Measurements from ENCODE around the gene URB1.

URB1 gene

GRCh38 chr21:32333953-32334673, 58.7 kb downstream of the URB1 start:
- Histone ChIP-seq H3K4me2 (ENCODE audit: low read depth, low read length, poor library complexity, severe bottlenecking) (no peak overlapping the region), H4K20me1 (ENCODE audit: low read depth, low read length) (no peaks in the 10 kb centered on the region), H2AFZ (ENCODE audit: low read depth, low read length, severe bottlenecking) (no peak overlapping the region), H3K9me3 (ENCODE audit: insufficient read depth, low read length) (no peaks in the 10 kb centered on the region), H3K9ac (ENCODE audit: low read length) (no peak overlapping the region), H3K9me2 (replicated peaks; ENCODE audit: insufficient read depth, low read length) (no peaks in the 10 kb centered on the region), H3F3A (ENCODE audit: insufficient read depth) (no peaks in the 10 kb centered on the region), H3K27ac (ENCODE audit: low read depth, low read length) (no peak overlapping the region), H3K27me3 (ENCODE audit: low read length) (no peaks in the 10 kb centered on the region), H3K4me3 (ENCODE audit: insufficient read depth, low read length, poor library complexity, severe bottlenecking) (no peak overlapping the region), H3K79me2 (ENCODE audit: insufficient read depth, low read length) (no peaks in the 10 kb centered on the region), H3K36me3 (ENCODE audit: low read length) (peaks cover 12% of the 10 kb centered on the region; the same call in 1 of the 2 replicates)
- TF ChIP-seq EZH2phosphoT487 (conservative IDR thresholded peaks at IDR 0.05; ENCODE audit: low read length) (no peak), CTCF (IDR thresholded peaks at IDR 0.05; ENCODE audit: insufficient read depth, low read length, poor library complexity, severe bottlenecking) (no peak)

DNA sequence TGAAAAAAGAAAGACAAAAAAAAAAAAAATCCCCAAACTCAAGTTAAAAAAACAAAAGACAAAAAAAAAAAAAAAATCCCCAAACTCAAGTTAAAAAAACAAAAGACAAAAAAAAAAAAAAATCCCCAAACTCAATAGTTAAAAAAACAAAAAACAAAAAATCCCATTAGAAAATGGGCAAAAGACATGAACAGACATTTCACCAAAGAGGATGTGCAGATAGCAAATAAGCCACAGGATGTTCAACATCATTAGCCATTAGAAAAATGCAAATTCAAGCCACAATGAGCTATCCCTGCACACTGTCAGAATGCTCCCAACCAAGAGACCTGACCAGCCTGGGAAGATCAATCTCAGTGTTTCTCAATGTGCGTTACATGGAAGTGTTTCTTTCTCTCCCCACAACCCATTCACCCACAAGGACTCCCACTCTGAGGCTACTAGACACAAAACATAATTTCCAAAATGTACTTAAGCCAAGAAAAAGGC, 60.3 kb downstream of the URB1 start:
- peaks cover 12% of the 10 kb centered on the region; the same call in 1 of the 2 replicates for H3K36me3 ChIP-seq (ENCODE audit: low read length)
- H3K79me2 ChIP-seq (ENCODE audit: insufficient read depth, low read length) = no peaks in the 10 kb centered on the region
- H3K4me3 ChIP-seq (ENCODE audit: insufficient read depth, low read length, poor library complexity, severe bottlenecking) = no peak overlapping the region
- no peaks in the 10 kb centered on the region for H3K9me3 ChIP-seq (ENCODE audit: insufficient read depth, low read length)
- no peak overlapping the region for H3K27ac ChIP-seq (ENCODE audit: low read depth, low read length)
- TF ChIP-seq EZH2phosphoT487 (conservative IDR thresholded peaks at IDR 0.05; ENCODE audit: low read length) (no peak), CTCF (IDR thresholded peaks at IDR 0.05; ENCODE audit: insufficient read depth, low read length, poor library complexity, severe bottlenecking) (no peak)
- no peaks in the 10 kb centered on the region for H3K27me3 ChIP-seq (ENCODE audit: low read length)
- H3F3A ChIP-seq (ENCODE audit: insufficient read depth) = no peaks in the 10 kb centered on the region
- no peaks in the 10 kb centered on the region for H4K20me1 ChIP-seq (ENCODE audit: low read depth, low read length)
- H3K9ac ChIP-seq (ENCODE audit: low read length) = no peak overlapping the region
- no peak overlapping the region for H2AFZ ChIP-seq (ENCODE audit: low read depth, low read length, severe bottlenecking)
- H3K4me2 ChIP-seq (ENCODE audit: low read depth, low read length, poor library complexity, severe bottlenecking) = no peak overlapping the region
- no peaks in the 10 kb centered on the region for H3K9me2 ChIP-seq (replicated peaks; ENCODE audit: insufficient read depth, low read length)

- Histone ChIP-seq H3K4me2 (ENCODE audit: low read depth, low read length, poor library complexity, severe bottlenecking) (no peak overlapping the region), H3K27me3 (ENCODE audit: low read length) (no peaks in the 10 kb centered on the region), H3K9ac (ENCODE audit: low read length) (no peak overlapping the region), H3K9me3 (ENCODE audit: insufficient read depth, low read length) (no peaks in the 10 kb centered on the region), H4K20me1 (ENCODE audit: low read depth, low read length) (no peaks in the 10 kb centered on the region), H3K27ac (ENCODE audit: low read depth, low read length) (no peak overlapping the region), H3K79me2 (ENCODE audit: insufficient read depth, low read length) (no peaks in the 10 kb centered on the region), H2AFZ (ENCODE audit: low read depth, low read length, severe bottlenecking) (no peak overlapping the region), H3F3A (ENCODE audit: insufficient read depth) (no peaks in the 10 kb centered on the region), H3K9me2 (replicated peaks; ENCODE audit: insufficient read depth, low read length) (no peaks in the 10 kb centered on the region), H3K4me3 (ENCODE audit: insufficient read depth, low read length, poor library complexity, severe bottlenecking) (no peak overlapping the region), H3K36me3 (ENCODE audit: low read length) (peaks cover 16% of the 10 kb centered on the region; the same call in 1 of the 2 replicates)
- TF ChIP-seq CTCF (IDR thresholded peaks at IDR 0.05; ENCODE audit: insufficient read depth, low read length, poor library complexity, severe bottlenecking) = no peak
- no peak for TF ChIP-seq EZH2phosphoT487 (conservative IDR thresholded peaks at IDR 0.05; ENCODE audit: low read length)
Observed at GRCh38 chr21:32331444-32332305, 61.1 kb downstream of the URB1 start.
